Measurements from ENCODE around the gene NAT8L. TPM values are rescaled to one million over a fixed set of nuclear protein-coding genes. Genes with fewer than 3 reads are reported as not detected.

The NAT8L gene
- total RNA-seq, 1 experiment from 2014 or later = 9.2 TPM

- ChIA-PET CTCF (no interaction called here), RAD21 (ENCODE audit: low non-redundant PET in 1 of 2, low total read pairs in 2 of 2, uncharacterized antibody in 2 of 2, unreplicated experiment in 2 of 2) (no interaction called here), POLR2A (no interaction called here)
- TF ChIP-seq EZH2phosphoT487 (IDR thresholded peaks at IDR 0.05; ENCODE audit: borderline replicate concordance) (no peak), POLR2A (IDR thresholded peaks at IDR 0.05; ENCODE audit: borderline replicate concordance, extremely low read depth, insufficient read depth, insufficient read length) (no peak), SIN3A (IDR thresholded peaks at IDR 0.05; ENCODE audit: low read depth) (no peak), RAD21 (IDR thresholded peaks at IDR 0.05; ENCODE audit: low read depth) (no peak), YY1 (IDR thresholded peaks at IDR 0.05; ENCODE audit: extremely low read depth, insufficient replicate concordance, low read depth, low read length) (no peak), CBX3 (IDR thresholded peaks at IDR 0.05; ENCODE audit: low read depth) (no peak), CEBPB (IDR thresholded peaks at IDR 0.05; ENCODE audit: low read depth) (no peak), TCF7L2 (IDR thresholded peaks at IDR 0.05; ENCODE audit: borderline replicate concordance, extremely low read depth, insufficient read depth, insufficient read length) (no peak), SRF (IDR thresholded peaks at IDR 0.05; ENCODE audit: low read depth) (no peak), FOSL1 (IDR thresholded peaks at IDR 0.05; ENCODE audit: low read depth) (no peak), POLR2AphosphoS5 (IDR thresholded peaks at IDR 0.05; ENCODE audit: low read depth, low read length) (no peak), SP1 (IDR thresholded peaks at IDR 0.05; ENCODE audit: low read depth) (no peak), JUND (IDR thresholded peaks at IDR 0.05) (no peak), ZNF274 (IDR thresholded peaks at IDR 0.05; ENCODE audit: low read depth, low read length) (no peak), EGR1 (IDR thresholded peaks at IDR 0.05; ENCODE audit: low read depth) (no peak), ELF1 (IDR thresholded peaks at IDR 0.05; ENCODE audit: borderline replicate concordance, low read depth) (no peak), EZH2 (IDR thresholded peaks at IDR 0.05) (no peak)
- TF ChIP-seq, protein P1, sequence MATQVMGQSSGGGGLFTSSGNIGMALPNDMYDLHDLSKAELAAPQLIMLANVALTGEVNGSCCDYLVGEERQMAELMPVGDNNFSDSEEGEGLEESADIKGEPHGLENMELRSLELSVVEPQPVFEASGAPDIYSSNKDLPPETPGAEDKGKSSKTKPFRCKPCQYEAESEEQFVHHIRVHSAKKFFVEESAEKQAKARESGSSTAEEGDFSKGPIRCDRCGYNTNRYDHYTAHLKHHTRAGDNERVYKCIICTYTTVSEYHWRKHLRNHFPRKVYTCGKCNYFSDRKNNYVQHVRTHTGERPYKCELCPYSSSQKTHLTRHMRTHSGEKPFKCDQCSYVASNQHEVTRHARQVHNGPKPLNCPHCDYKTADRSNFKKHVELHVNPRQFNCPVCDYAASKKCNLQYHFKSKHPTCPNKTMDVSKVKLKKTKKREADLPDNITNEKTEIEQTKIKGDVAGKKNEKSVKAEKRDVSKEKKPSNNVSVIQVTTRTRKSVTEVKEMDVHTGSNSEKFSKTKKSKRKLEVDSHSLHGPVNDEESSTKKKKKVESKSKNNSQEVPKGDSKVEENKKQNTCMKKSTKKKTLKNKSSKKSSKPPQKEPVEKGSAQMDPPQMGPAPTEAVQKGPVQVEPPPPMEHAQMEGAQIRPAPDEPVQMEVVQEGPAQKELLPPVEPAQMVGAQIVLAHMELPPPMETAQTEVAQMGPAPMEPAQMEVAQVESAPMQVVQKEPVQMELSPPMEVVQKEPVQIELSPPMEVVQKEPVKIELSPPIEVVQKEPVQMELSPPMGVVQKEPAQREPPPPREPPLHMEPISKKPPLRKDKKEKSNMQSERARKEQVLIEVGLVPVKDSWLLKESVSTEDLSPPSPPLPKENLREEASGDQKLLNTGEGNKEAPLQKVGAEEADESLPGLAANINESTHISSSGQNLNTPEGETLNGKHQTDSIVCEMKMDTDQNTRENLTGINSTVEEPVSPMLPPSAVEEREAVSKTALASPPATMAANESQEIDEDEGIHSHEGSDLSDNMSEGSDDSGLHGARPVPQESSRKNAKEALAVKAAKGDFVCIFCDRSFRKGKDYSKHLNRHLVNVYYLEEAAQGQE (IDR thresholded peaks at IDR 0.05; ENCODE audit: low read depth) = no peak
- TF ChIP-seq, protein P2, sequence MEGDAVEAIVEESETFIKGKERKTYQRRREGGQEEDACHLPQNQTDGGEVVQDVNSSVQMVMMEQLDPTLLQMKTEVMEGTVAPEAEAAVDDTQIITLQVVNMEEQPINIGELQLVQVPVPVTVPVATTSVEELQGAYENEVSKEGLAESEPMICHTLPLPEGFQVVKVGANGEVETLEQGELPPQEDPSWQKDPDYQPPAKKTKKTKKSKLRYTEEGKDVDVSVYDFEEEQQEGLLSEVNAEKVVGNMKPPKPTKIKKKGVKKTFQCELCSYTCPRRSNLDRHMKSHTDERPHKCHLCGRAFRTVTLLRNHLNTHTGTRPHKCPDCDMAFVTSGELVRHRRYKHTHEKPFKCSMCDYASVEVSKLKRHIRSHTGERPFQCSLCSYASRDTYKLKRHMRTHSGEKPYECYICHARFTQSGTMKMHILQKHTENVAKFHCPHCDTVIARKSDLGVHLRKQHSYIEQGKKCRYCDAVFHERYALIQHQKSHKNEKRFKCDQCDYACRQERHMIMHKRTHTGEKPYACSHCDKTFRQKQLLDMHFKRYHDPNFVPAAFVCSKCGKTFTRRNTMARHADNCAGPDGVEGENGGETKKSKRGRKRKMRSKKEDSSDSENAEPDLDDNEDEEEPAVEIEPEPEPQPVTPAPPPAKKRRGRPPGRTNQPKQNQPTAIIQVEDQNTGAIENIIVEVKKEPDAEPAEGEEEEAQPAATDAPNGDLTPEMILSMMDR (IDR thresholded peaks at IDR 0.05 in 2 of 3, conservative IDR thresholded peaks at IDR 0.05 in 1 of 3; ENCODE audit: borderline replicate concordance in 1 of 3, insufficient read depth in 1 of 3, low read depth in 2 of 3, low read length in 2 of 3) = no peak
- TF ChIP-seq, protein P3, sequence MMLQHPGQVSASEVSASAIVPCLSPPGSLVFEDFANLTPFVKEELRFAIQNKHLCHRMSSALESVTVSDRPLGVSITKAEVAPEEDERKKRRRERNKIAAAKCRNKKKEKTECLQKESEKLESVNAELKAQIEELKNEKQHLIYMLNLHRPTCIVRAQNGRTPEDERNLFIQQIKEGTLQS (IDR thresholded peaks at IDR 0.05) = no peak
- H3K27ac ChIP-seq (ENCODE audit: low read depth, low read length) = no peak overlapping the region
- no TSS peak for BruUV-seq (replicated peaks)
- intact Hi-C loops (cut with micrococcal nuclease) = no loop called here
- H3K4me2 ChIP-seq (ENCODE audit: low read length) = no peak overlapping the region
- ATAC-seq = no peak
- H3K9ac ChIP-seq (ENCODE audit: low read length) = no peak overlapping the region
- H3K4me3 ChIP-seq (replicated peaks in 1 of 2; ENCODE audit: low read depth in 1 of 2, low read length in 2 of 2) = no peak overlapping the region
- DNase-seq (ENCODE audit: low read depth, low spot score) = no peak
- peaks cover 8 to 22% of the 10 kb centered on the region in 2 experiments; a peak in 3 of 4 replicates for H3K4me1 ChIP-seq (ENCODE audit: control insufficient read depth in 1 of 2, insufficient read depth in 2 of 2, low read length in 2 of 2)
- no peaks in the 10 kb centered on the region for H3K79me2 ChIP-seq (ENCODE audit: insufficient read depth, low read length)
- H3K27me3 ChIP-seq (ENCODE audit: insufficient read depth, low read length) = no peaks in the 10 kb centered on the region
- H3K9me2 ChIP-seq (ENCODE audit: insufficient read depth) = no peaks in the 10 kb centered on the region
- H3K9me3 ChIP-seq (ENCODE audit: control insufficient read depth in 1 of 2, insufficient read depth in 1 of 2, low read depth in 1 of 2, low read length in 2 of 2) = no peaks in the 10 kb centered on the region
- H4K20me1 ChIP-seq (ENCODE audit: insufficient read depth) = no peaks in the 10 kb centered on the region
- H2AFZ ChIP-seq (ENCODE audit: low read depth, low read length, poor library complexity, severe bottlenecking) = no peak overlapping the region
- H3K36me3 ChIP-seq (ENCODE audit: control insufficient read depth in 1 of 2, insufficient read depth in 2 of 2, low read length in 2 of 2) = no peaks in the 10 kb centered on the region
These were observed 10.2 kb downstream of the NAT8L start for GRCh38 chr4:2069161-2069971.
